ENCODE results near the gene MATN3. TPM values are rescaled to one million over a fixed set of nuclear protein-coding genes. Genes with fewer than 3 reads are reported as not detected.

The MATN3 gene
- total and polyA plus RNA-seq, 2 of the 13 experiments (the other 11 are each of a cell fraction or from before 2014, with no cell fraction given) = 36.1 to 208 TPM

DNA sequence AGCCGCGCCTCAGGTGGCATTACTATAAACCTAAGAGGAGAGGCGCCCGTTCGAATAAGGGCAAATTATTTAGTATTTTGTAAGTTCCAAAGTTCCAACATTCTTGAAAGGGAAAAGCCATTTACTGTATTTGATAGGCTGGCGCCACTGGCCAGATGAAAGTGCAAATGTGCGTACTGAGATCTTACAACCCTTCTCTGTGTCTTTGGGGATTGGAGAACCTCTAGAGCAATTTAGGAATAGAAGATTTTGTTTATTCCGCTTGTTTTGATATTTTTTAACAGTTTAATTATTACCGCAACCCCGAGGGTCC is 22.1 kb downstream of the MATN3 start (continued):
- TF ChIP-seq, protein P1, sequence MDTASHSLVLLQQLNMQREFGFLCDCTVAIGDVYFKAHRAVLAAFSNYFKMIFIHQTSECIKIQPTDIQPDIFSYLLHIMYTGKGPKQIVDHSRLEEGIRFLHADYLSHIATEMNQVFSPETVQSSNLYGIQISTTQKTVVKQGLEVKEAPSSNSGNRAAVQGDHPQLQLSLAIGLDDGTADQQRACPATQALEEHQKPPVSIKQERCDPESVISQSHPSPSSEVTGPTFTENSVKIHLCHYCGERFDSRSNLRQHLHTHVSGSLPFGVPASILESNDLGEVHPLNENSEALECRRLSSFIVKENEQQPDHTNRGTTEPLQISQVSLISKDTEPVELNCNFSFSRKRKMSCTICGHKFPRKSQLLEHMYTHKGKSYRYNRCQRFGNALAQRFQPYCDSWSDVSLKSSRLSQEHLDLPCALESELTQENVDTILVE (CRISPR knock-in tag; IDR thresholded peaks at IDR 0.05) = 0 out of 2 replicates have a peak, but pooled peaks have one; percentile 17
- TF ChIP-seq, protein P2, sequence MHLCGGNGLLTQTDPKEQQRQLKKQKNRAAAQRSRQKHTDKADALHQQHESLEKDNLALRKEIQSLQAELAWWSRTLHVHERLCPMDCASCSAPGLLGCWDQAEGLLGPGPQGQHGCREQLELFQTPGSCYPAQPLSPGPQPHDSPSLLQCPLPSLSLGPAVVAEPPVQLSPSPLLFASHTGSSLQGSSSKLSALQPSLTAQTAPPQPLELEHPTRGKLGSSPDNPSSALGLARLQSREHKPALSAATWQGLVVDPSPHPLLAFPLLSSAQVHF (CRISPR knock-in tag; IDR thresholded peaks at IDR 0.05) = 0 out of 2 replicates have a peak, but pooled peaks have one; percentile 4
- peak; percentile 20 for TF ChIP-seq AGO2 (optimal IDR thresholded peaks at IDR 0.05; ENCODE audit: low read depth, low read length)
- TF ChIP-seq EED (CRISPR knock-in tag; IDR thresholded peaks at IDR 0.05) = no peak
- no peak for TF ChIP-seq ZBTB3 (CRISPR knock-in tag; IDR thresholded peaks at IDR 0.05; ENCODE audit: borderline replicate concordance, low read depth)
- peak; percentile 66; the same call in 1 of the 2 replicates for TF ChIP-seq REPIN1 (CRISPR knock-in tag; IDR thresholded peaks at IDR 0.05; ENCODE audit: borderline replicate concordance, low read depth)
- TF ChIP-seq ZNF629 (CRISPR knock-in tag; conservative IDR thresholded peaks at IDR 0.05) = no peak
- TF ChIP-seq SNAPC5 (CRISPR knock-in tag; IDR thresholded peaks at IDR 0.05; ENCODE audit: borderline replicate concordance) = 0 out of 2 replicates have a peak, but pooled peaks have one; percentile 4
- 0 out of 2 replicates have a peak, but pooled peaks have one; percentile 83 for TF ChIP-seq ZNF20 (CRISPR knock-in tag; IDR thresholded peaks at IDR 0.05)
- TF ChIP-seq ZNF678 (CRISPR knock-in tag; IDR thresholded peaks at IDR 0.05) = no peak
- peak; percentile 12; the same call in 1 of the 2 replicates for TF ChIP-seq POLR2G (IDR thresholded peaks at IDR 0.05; ENCODE audit: low read depth, low read length)
- TF ChIP-seq FOSL1 (CRISPR knock-in tag; IDR thresholded peaks at IDR 0.05; ENCODE audit: borderline replicate concordance) = no peak
- peak; percentile 18; the same call in 1 of the 2 replicates for TF ChIP-seq FOXC1 (CRISPR knock-in tag; IDR thresholded peaks at IDR 0.05; ENCODE audit: borderline replicate concordance)
- TF ChIP-seq TCF12 (IDR thresholded peaks at IDR 0.05) = no peak
- no peak for TF ChIP-seq TCF12 (CRISPR knock-in tag; IDR thresholded peaks at IDR 0.05)
- peak; percentile 7; the same call in 1 of the 2 replicates for TF ChIP-seq HNF4A (CRISPR knock-in tag; IDR thresholded peaks at IDR 0.05)
- TF ChIP-seq, protein P3, sequence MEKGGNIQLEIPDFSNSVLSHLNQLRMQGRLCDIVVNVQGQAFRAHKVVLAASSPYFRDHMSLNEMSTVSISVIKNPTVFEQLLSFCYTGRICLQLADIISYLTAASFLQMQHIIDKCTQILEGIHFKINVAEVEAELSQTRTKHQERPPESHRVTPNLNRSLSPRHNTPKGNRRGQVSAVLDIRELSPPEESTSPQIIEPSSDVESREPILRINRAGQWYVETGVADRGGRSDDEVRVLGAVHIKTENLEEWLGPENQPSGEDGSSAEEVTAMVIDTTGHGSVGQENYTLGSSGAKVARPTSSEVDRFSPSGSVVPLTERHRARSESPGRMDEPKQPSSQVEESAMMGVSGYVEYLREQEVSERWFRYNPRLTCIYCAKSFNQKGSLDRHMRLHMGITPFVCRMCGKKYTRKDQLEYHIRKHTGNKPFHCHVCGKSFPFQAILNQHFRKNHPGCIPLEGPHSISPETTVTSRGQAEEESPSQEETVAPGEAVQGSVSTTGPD (CRISPR knock-in tag; IDR thresholded peaks at IDR 0.05) = no peak
- peak; percentile 57; the same call in 1 of the 2 replicates for TF ChIP-seq GFI1 (CRISPR knock-in tag; IDR thresholded peaks at IDR 0.05; ENCODE audit: borderline replicate concordance)
- TF ChIP-seq KAT8 (CRISPR knock-in tag; IDR thresholded peaks at IDR 0.05) = no peak
- TF ChIP-seq, protein P4, sequence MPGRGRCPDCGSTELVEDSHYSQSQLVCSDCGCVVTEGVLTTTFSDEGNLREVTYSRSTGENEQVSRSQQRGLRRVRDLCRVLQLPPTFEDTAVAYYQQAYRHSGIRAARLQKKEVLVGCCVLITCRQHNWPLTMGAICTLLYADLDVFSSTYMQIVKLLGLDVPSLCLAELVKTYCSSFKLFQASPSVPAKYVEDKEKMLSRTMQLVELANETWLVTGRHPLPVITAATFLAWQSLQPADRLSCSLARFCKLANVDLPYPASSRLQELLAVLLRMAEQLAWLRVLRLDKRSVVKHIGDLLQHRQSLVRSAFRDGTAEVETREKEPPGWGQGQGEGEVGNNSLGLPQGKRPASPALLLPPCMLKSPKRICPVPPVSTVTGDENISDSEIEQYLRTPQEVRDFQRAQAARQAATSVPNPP (CRISPR knock-in tag; IDR thresholded peaks at IDR 0.05) = 0 out of 2 replicates have a peak, but pooled peaks have one; percentile 63
- peak; percentile 53; the same call in 1 of the 2 replicates for TF ChIP-seq TIGD3 (CRISPR knock-in tag; IDR thresholded peaks at IDR 0.05; ENCODE audit: borderline replicate concordance)
- TF ChIP-seq ZFP1 (CRISPR knock-in tag; IDR thresholded peaks at IDR 0.05) = 0 out of 2 replicates have a peak, but pooled peaks have one; percentile 24
- TF ChIP-seq TOPORS (CRISPR knock-in tag; IDR thresholded peaks at IDR 0.05) = 0 out of 2 replicates have a peak, but pooled peaks have one; percentile 14
- peak; percentile 8; the same call in 1 of the 2 replicates for TF ChIP-seq ZNF557 (CRISPR knock-in tag; IDR thresholded peaks at IDR 0.05)
- TF ChIP-seq ZNF567 (CRISPR knock-in tag; IDR thresholded peaks at IDR 0.05; ENCODE audit: borderline replicate concordance) = 0 out of 2 replicates have a peak, but pooled peaks have one; percentile 55

Measured in HepG2 (cell line).